Retina (tissue), 1 donor: ENCODE measurements around the gene TIMM23.
"Not testable (repeated sequence)": the region's sequence is repeated elsewhere in the genome, so short reads cannot be mapped to it uniquely, and the experiment has no call there.

ENCODE experiments used
- DNase-seq: peaks from one replicate; pipeline ENCODE4 v3.0.0-alpha.2; 2016

Gene TIMM23

DNA sequence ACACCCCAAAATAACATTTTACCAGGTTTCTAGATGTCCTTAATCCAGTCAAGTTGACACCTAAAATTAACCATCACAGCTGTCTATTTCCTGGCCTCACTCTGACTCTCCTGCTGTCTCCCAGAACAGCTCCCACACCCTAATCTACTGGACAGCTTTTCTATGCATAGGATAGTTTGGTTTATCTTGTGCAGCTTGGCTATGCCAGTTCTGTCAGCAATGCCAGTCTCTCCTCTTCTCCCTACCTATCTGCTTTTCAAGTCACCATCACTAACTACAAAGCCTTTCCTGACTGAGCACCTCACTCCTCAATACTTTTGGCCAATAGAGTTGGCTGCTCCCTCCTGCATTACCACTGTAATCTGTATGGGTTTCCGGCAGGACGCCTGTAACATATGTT, 53.1 kb downstream of the TIMM23 start:
- DNase-seq = no peak

GRCh38 chr10:46026106-46026505, 53.8 kb downstream of the TIMM23 start:
- no peak for DNase-seq

DNA sequence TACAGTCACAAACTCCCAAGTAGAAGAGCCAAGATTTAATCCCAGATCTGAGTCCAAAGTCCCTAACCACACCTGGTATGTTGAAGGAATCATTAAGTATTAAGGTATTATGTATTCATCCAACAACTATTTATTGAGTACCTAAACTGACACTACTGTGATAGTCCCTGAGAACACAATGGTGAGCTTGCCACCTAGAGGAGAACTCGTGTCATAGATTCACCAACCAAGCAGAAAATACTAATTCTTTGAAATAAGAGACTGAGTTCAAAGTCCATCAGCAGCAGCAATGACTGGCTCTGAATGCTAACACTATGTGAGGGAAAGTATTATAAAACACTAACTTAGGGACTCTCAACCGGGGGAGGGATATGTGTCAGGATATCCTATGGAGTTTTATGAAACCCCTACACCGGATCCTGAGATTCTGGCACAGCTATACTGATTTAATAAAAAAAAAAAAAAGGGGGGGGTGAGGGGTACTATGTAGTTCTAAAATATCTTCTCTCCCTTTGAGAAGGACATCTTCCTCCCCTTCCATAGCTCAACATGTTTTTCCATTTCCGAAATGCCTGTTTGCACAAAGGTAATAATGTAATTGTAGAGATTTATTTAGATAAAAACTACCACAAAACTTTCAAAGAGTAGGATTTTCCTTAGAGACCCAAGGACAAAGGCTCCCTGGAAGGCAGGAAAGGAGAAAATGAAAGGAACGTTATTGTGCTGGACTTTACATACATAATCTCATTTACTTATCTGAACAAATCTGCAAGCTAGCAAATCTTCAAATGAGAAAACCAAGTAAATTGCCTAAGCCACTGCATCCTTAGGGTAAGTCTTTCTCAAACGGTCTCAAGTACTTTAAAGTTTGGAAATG, 56.5 kb downstream of the TIMM23 start:
- DNase-seq = no peak

DNA sequence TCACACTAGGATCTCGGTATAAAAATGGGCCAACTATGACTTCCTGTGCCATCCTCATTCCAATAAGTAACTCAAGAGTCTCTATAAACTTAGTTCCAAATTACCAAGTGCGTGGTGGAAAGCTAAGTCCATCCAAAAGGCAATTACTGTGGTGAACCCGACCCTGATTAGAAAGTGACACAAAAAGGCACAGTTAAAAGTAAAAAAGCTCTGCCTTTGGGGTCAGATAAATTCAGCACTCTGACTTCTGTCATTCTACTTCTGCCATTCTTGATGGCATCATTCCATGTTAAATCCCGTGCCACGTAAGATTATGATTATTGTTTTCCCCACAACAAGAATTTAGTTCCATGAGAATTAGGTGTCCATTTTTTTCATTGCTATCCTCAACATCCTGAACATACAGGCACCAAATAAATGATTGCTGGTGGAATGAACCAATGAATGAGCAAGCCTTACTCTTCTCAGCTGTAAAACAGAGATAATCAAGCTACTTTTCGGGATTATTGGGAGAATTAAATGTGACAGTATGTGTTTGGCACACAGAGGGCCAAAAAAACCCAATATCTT, 57.3 kb downstream of the TIMM23 start:
- no peak for DNase-seq

DNA sequence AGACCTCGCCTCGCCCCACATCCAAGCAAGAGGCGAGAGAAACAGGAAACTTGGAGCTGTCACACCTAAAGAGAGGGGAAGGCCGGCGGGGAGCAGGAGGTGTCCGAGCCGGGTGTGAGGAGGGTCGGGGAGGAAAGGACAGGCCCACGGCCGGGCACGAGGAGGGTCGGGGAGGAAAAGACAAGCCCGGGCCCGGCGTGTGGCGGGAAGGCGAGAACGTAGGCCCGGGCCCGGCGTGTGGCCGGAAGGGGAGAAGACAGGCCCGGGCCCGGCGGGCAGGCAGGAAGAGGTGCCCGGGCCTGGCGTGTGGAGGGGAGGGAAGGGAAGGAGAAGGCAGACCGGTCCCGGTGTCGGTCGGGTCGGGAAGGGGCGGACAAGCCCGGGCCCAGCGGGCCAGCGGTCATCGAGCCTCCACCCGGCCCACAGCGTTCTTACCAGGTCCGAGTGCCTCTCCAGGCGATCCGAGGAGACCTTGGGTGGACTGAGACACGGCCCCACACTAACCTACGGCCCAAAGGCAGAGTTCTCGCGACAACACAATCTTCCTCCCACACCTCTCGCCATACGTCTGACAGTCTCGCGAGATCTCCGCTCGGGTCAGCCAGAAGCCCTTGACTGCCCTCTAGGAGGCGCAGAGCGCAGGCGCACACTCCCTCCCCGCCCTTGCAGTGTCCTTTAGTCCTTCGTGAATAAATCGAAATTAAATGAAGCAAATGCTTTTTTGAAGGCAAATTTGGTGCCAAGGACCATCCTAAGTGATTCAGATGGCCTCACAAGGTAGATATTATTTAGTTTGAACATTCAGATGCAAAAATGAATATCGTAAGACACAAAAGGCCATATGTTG, 58.0 kb downstream of the TIMM23 start, which contains the start of gene NCOA4:
NCOA4 (minus strand) TSS at position 533 of the 847 bp plus-strand sequence. CDS start 13,943 bp downstream, outside the sequence.
- peak; percentile 97 for DNase-seq

GRCh38 chr10:46031648-46032532, 59.6 kb downstream of the TIMM23 start:
- no peak for DNase-seq

DNA sequence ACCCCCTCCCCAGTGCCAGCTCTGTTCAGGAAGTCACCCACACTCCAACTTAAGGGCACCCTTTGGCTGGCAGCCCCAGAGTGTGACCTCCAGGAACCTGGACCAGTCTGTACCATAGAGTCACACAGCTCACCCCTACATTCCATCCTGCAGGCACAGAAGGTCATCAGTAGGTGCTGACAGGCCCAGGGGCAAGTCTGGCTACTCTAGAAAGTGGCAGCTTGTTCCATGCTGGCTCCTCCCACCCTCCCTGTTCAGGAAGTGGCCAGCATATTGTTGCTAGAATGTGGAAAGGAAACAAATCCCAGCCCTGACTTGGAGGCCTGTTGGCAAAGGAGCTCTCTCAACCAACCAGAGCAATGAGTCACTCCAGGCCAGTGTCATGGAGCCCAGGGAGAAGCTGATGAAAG, 61.3 kb downstream of the TIMM23 start:
- no peak for DNase-seq

GRCh38 chr10:46035923-46036849, 63.9 kb downstream of the TIMM23 start:
- DNase-seq = no peak

GRCh38 chr10:46037107-46037825, 65.0 kb downstream of the TIMM23 start:
- no peak for DNase-seq

DNA sequence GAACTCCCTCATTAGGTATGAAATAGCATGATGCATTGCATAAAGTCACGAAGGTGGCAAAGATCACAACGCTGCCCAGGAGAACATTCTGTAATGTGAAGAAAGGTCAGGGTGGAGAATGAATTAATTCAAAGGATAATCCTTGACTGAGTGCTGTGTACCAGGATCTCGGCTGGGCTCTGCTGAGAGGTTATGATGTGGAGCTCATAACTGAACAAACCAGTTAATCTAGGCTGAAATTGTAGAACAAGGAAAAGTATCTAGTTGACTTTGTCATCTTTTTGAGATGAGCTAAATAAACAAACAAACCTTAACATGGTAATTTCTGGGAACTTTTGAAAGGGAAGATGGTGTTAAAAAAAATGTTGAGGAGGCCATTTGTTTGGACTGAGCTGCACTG, 67.7 kb downstream of the TIMM23 start:
- no peak for DNase-seq

DNA sequence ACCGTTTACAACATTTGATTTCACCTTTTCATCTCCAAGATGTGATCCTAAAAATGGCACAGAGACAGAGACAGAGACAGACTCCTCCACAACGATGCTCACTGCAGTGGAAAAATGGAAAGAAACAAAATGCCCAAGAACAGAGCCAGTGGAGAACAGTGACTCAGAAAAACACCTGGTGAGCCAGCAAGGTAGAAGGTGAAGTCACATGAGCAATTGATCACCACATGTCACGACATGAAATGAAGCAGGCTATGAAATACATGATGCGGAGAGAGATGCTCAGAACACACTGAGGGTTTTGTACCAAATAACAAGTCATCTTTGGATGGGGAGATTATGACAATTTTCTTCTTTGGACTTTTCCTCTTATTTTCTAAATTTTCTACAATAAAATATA, 70.2 kb downstream of the TIMM23 start:
- DNase-seq = no peak

- no peak for DNase-seq
Measured at GRCh38 chr10:46046261-46046660, 74.0 kb downstream of the TIMM23 start, which contains the start of gene MSMB. Gene MSMB, minus strand, starts transcription at chr10:46046269. Its CDS starts 32 bp downstream, at chr10:46046237.

DNA sequence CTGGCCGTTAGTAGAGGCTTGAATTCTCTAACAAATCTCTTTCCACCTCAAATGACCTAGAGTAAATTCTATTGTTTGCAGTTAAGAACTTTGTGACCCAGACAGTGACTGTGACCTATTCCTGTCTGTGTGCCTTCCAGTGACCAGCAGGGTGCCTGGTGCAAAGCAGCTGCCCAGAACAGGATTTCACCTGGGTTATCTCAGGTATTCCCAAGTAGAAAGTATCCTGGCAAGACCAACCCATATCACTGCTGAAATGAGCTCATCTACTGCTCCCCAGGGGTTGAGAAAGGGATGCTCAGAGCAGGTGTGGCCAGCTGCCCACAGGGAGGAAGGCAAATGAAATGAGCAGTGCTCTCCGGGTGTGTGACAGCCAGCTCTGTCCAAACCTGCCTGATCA, 75.9 kb downstream of the TIMM23 start:
- DNase-seq = no peak

- DNase-seq = not testable (repeated sequence)
Measured at GRCh38 chr10:46049497-46049831, 77.2 kb downstream of the TIMM23 start.

- no peak for DNase-seq
Measured at GRCh38 chr10:46050941-46051623, 78.8 kb downstream of the TIMM23 start.

DNA sequence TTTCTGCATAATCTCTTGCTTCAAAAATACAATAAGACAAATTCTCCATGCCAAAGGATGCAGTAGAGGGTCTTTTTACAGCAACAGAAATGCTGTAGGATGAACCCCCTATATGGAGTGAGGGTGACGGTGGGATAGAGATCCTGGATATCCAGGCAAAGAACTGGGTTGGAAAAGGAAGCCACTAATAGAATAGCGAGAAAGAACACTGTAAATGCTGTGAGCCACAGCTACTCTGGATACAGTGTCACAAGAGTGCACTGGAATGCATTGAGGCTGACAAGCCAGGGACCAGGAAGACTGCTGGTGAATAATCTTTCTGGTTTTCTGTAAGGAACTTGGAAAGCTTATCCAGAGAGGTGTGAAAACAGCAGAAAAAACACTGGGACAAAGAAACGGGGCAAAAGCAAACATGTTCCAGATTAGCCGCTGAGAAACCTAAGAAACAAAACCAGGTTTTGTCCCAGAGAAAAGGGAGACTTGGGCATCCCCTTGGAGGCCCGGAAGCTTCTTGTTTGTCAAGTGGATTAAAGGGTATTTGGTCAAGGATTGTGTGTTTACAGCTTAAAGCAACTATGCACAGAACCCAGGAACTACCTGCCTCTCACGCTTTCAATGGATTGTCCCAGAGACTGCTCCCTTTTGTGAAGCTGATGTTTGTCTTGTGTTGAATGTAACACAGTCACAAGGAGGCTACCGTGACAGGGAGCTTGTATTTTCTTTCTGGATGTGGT, 79.9 kb downstream of the TIMM23 start:
- no peak for DNase-seq

- DNase-seq = no peak
Measured at GRCh38 chr10:46052791-46053375, 80.6 kb downstream of the TIMM23 start.
